Psoas muscle (tissue), 8 donors: Measurements from ENCODE around the gene RBM22. TPM values are rescaled to one million over a fixed set of nuclear protein-coding genes. Genes with fewer than 3 reads are reported as not detected.

Experiments
- ATAC-seq, 4 donors: fragments of 200-7000 bp; cut with Tn5 transposase; one replicate each; pipeline ENCODE4 v1.9.1; 2020; ENCODE audit warnings: moderate library complexity in 3 of 4, mild to moderate bottlenecking in 2 of 4
- DNase-seq, 2 donors: peaks; one replicate each; pipeline ENCODE4 v3.0.0-alpha.2; 2020
- H3K27ac ChIP-seq: fragments of 200-600 bp; one replicate; pipeline ENCODE4 v1.8.0; 2022
- H3K27me3 ChIP-seq, 3 donors: fragments of 200-600 bp in 1 of 3; one replicate each; pipeline versions ENCODE4 v1.6.1 to v1.8.0; 2013 to 2022; ENCODE audit warnings: low read length in 2 of 3, mild to moderate bottlenecking in 2 of 3, moderate library complexity in 1 of 3; ENCODE audit not compliant: insufficient read depth in 3 of 3
- H3K36me3 ChIP-seq, 2 donors: fragments of 200-600 bp in 1 of 2; one replicate each; pipeline versions ENCODE4 v1.6.1 to v1.8.0; 2013 to 2022; ENCODE audit warnings: low read depth in 1 of 2, mild to moderate bottlenecking in 1 of 2, moderate library complexity in 1 of 2; ENCODE audit not compliant: insufficient read depth in 1 of 2
- H3K4me1 ChIP-seq: fragments of 200-600 bp; one replicate; pipeline ENCODE4 v1.8.0; 2022
- H3K4me3 ChIP-seq: fragments of 200-600 bp; one replicate; pipeline ENCODE4 v1.8.0; 2022; ENCODE audit warnings: mild to moderate bottlenecking
- H3K9me3 ChIP-seq: fragments of 200-600 bp; one replicate; pipeline ENCODE4 v1.8.0; 2022
- WGBS, 3 donors: extraction: QIAGEN DNeasy Blood & Tissue Kit; methylation state at CpG; one replicate each; pipeline versions ENCODE4 v1.1.6 to v1.1.7; 2013; 5-methylcytosine and 5-hydroxymethylcytosine counted together
- intact Hi-C, 2 donors: fragments of 100-400 bp; cut with DNase I; formaldehyde crosslinking; loops; one replicate each; pipeline versions ENCODE4 v1.11.0 to v1.14.2; 2022
- polyA plus RNA-seq, 3 donors: library from polyadenylated mRNA; stranded (reverse); fragments of 200-250 nt; gene quantifications; one replicate each; pipeline ENCODE4 v1.2.3, GENCODE V29; 2013
- total RNA-seq, 4 donors: library from RNA; stranded (reverse); fragmentation: NEBNext Ultra II Directional in 2 of 4; extraction: Animal tissue kit (Norgen Biotek cat#: 25700) in 2 of 4; gene quantifications; one replicate each; pipeline versions ENCODE4 v1.2.1 to v1.2.4, GENCODE V29; 2021 to 2023
- TF ChIP-seq, protein P1 (sequence below): fragments of 200-600 bp; IDR thresholded peaks from one replicate; pipeline ENCODE4 v1.8.0; 2022; ENCODE audit warnings: antibody characterized with exemption
- donor health status: healthy with polysubstance abuse.
- donor health status: DM: no; HTN: no; CAD: no; lungs with moderate emphysema.
- donor health status: Bipolar disorder and iron deficiency.
- donor health status: healthy.
- donor health status: DM: yes; HTN: yes; CAD: no.
- donor health status: DM: no; HTN: no; CAD: no.
- donor health status: DM: no; HTN: no; CAD: no.
- donor health status: DM: yes; HTN: yes; CAD: no.

Gene RBM22
- total and polyA plus RNA-seq, 7 donors = 17.2 to 29.9 (median 26.0) TPM

GRCh38 chr5:150644058-150644457 lies 56.8 kb downstream of the RBM22 start:
- intact Hi-C loops = no loop called here
- WGBS, 3 donors = 38 to 49% (median 38%) methylated on average over 5 of the region's 5 CpGs
- H3K4me1 ChIP-seq = peaks cover 95% of the 10 kb centered on the region
- H3K27me3 ChIP-seq = no peaks in the 10 kb centered on the region
- H3K27ac ChIP-seq = peak overlapping the region; percentile 89
- peaks cover 0 to 11% of the 10 kb centered on the region in 2 donors for H3K36me3 ChIP-seq
- peak overlapping the region; percentile 23 for H3K4me3 ChIP-seq
- DNase-seq = no peak
- no peaks in the 10 kb centered on the region for H3K9me3 ChIP-seq
- ATAC-seq = no peak
- TF ChIP-seq, protein P1, sequence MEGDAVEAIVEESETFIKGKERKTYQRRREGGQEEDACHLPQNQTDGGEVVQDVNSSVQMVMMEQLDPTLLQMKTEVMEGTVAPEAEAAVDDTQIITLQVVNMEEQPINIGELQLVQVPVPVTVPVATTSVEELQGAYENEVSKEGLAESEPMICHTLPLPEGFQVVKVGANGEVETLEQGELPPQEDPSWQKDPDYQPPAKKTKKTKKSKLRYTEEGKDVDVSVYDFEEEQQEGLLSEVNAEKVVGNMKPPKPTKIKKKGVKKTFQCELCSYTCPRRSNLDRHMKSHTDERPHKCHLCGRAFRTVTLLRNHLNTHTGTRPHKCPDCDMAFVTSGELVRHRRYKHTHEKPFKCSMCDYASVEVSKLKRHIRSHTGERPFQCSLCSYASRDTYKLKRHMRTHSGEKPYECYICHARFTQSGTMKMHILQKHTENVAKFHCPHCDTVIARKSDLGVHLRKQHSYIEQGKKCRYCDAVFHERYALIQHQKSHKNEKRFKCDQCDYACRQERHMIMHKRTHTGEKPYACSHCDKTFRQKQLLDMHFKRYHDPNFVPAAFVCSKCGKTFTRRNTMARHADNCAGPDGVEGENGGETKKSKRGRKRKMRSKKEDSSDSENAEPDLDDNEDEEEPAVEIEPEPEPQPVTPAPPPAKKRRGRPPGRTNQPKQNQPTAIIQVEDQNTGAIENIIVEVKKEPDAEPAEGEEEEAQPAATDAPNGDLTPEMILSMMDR = no peak

DNA sequence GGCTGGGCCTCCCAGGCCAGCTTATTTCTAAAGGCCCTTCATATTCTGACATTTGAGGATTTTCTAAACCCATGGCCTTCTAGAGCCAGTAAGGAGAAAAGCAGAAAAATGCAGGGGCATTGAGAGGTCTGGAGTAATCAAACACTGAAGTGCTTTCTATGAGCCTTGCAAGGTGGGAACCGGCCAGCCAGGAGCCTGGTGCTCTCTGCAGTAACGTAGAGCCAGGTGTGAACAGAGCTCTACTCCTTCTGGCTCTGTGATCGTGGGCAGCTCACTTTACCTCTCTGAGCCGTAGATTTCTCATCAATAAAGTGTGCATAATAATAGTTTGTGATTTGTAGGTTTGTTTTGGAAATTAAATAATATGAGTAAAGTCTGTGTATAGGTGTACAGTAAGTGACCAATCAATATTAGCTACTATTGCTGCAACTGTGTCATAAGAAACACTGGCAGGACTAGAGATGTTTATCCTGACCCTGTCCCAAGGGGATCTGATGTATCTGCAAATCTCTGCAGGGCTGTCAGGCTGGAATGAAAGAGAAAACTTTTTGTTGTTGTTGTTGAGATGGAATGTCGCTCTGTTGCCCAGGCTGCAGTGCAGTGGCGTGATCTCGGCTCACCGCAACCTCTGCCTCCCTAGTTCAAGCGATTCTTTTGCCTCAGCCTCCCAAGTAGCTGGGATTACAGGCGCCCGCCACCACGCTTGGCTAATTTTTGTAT lies 57.7 kb downstream of the RBM22 start:
- H3K4me3 ChIP-seq = peak overlapping the region; percentile 49
- TF ChIP-seq, protein P1 = no peak
- 70 to 74% (median 71%) methylated on average over 12 of the region's 12 CpGs for whole genome bisulfite sequencing, 3 donors

DNA sequence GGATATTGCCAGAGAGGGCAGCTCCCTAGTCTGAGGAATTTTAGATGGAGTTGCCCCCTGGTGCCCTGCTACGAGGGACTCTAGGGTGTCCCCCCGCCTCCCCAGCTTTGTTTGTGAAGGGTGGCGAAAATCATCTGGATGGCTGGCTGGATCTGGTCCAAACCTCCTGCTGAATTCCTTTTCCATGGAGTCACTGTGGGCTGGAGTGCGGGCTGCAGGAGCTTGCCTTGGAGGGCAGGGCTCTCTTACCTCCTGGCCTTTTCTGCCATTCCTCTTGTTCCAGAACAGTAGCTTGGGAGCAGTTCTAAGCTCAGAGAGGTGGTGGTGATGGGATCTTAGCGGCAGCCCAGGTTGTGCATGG lies 58.3 kb downstream of the RBM22 start:
- intact Hi-C loops = no loop called here
- H3K36me3 ChIP-seq = no peaks in the 10 kb centered on the region
- TF ChIP-seq, protein P1 = no peak
- H3K4me3 ChIP-seq = peak overlapping the region; percentile 49
- 7 to 12% (median 10%) methylated on average over 5 of the region's 5 CpGs for WGBS, 3 donors
- H3K27me3 ChIP-seq = no peaks in the 10 kb centered on the region
- H3K27ac ChIP-seq = peak overlapping the region; percentile 89
- peaks cover 85% of the 10 kb centered on the region for H3K4me1 ChIP-seq
- DNase-seq (peak; percentile 77 to 84), ATAC-seq (peak; percentile 37 to 66 (median 46))
- H3K9me3 ChIP-seq = no peaks in the 10 kb centered on the region

More for the DNA sequence above, 57.7 kb downstream of the RBM22 start:
- H3K36me3 ChIP-seq = peaks cover 0 to 2% of the 10 kb centered on the region in 2 donors
- no peaks in the 10 kb centered on the region for H3K9me3 ChIP-seq
- DNase-seq = no peak
- intact Hi-C loops = no loop called here
- ATAC-seq = no peak
- H3K27me3 ChIP-seq = no peaks in the 10 kb centered on the region
- peak overlapping the region; percentile 89 for H3K27ac ChIP-seq
- peaks cover 88% of the 10 kb centered on the region for H3K4me1 ChIP-seq

- Histone ChIP-seq H3K36me3 (no peaks in the 10 kb centered on the region), H3K4me1 (peaks cover 85% of the 10 kb centered on the region), H3K27ac (peak overlapping the region; percentile 89), H3K4me3 (peak overlapping the region; percentile 49), H3K9me3 (no peaks in the 10 kb centered on the region), H3K27me3 (no peaks in the 10 kb centered on the region)
- DNase-seq (no peak), ATAC-seq (no peak)
- WGBS, 3 donors = 25 to 55% (median 53%) methylated on average over 5 of the region's 5 CpGs
- TF ChIP-seq, protein P1 = no peak
- intact Hi-C loops = no loop called here
Measured at GRCh38 chr5:150641824-150642566, 58.9 kb downstream of the RBM22 start.
